ENCODE measurements around the gene MPPED1.

MPPED1 gene

DNA sequence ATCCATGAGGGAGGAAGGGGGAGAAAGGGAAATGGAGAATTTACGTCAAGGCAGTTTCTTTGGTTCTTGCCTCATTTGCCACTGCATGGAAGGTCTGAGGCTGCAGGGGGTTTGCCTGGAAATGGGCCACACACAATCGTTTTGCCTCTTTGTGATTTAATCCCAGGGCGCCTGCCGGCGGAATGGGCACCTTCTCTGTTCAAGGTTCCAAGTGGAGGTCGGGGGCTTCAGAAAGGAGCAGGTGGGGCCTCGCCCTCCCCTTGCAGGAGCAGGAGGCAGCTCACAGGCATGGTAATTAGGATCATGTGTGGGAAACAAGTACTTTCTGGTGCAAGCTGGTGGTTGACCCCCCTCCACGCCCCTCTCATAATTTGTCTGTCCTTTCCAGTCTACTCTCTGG is 29.9 kb downstream of the MPPED1 start:
- H3K27me3 ChIP-seq: peaks cover 0 to 51% of the 10 kb centered on the region in 2 donors
- no peak overlapping the region for H3K27ac ChIP-seq
- TF ChIP-seq, protein P1, sequence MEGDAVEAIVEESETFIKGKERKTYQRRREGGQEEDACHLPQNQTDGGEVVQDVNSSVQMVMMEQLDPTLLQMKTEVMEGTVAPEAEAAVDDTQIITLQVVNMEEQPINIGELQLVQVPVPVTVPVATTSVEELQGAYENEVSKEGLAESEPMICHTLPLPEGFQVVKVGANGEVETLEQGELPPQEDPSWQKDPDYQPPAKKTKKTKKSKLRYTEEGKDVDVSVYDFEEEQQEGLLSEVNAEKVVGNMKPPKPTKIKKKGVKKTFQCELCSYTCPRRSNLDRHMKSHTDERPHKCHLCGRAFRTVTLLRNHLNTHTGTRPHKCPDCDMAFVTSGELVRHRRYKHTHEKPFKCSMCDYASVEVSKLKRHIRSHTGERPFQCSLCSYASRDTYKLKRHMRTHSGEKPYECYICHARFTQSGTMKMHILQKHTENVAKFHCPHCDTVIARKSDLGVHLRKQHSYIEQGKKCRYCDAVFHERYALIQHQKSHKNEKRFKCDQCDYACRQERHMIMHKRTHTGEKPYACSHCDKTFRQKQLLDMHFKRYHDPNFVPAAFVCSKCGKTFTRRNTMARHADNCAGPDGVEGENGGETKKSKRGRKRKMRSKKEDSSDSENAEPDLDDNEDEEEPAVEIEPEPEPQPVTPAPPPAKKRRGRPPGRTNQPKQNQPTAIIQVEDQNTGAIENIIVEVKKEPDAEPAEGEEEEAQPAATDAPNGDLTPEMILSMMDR (IDR thresholded peaks at IDR 0.05): no peak
- no peaks in the 10 kb centered on the region for H3K4me1 ChIP-seq
- H3K9me3 ChIP-seq: no peaks in the 10 kb centered on the region
- H3K36me3 ChIP-seq: no peaks in the 10 kb centered on the region
- H3K4me3 ChIP-seq: no peak overlapping the region
- DNase-seq: no peak
- intact Hi-C loops (cut with DNase I; ENCODE audit: low total_unique reads): loop anchor here (10.0 kb wide), 1 partner anchor 1957 kb away; no protein-coding TSS in a partner anchor

GRCh38 chr22:43442386-43443151 is 30.8 kb downstream of the MPPED1 start:
- Histone ChIP-seq H3K9me3 (no peaks in the 10 kb centered on the region), H3K36me3 (no peaks in the 10 kb centered on the region), H3K27ac (no peak overlapping the region), H3K4me1 (no peaks in the 10 kb centered on the region), H3K4me3 (no peak overlapping the region), H3K27me3 (peaks cover 0 to 45% of the 10 kb centered on the region in 2 donors)
- intact Hi-C loops (cut with DNase I; ENCODE audit: low total_unique reads): loop anchor here (10.0 kb wide), 1 partner anchor 1958 kb away; no protein-coding TSS in a partner anchor
- TF ChIP-seq, protein P1 (IDR thresholded peaks at IDR 0.05): no peak
- DNase-seq: peak in 1 of 2 donors; percentile 47

DNA sequence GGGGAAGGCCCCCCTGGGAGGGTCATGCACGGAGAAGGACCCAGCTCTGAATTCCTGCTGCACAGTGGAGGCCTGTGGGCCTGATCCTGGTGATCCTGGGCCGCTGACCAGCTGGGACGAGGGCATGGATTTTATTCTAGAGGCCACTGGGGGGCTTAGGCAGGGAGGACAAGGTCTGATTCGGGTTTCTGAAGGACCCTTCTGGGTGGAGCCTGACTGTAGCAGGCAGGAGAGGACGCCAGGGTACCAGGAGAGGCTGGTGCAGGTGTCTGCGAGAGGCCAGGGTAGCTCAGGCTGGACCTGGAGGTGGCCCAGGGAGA is 31.3 kb downstream of the MPPED1 start:
- peak in 1 of 2 donors; percentile 52 for DNase-seq
- TF ChIP-seq, protein P1 (IDR thresholded peaks at IDR 0.05): no peak
- no peaks in the 10 kb centered on the region for H3K9me3 ChIP-seq
- intact Hi-C loops (cut with DNase I; ENCODE audit: low total_unique reads): loop anchor here (10.0 kb wide), 1 partner anchor 1958 kb away; no protein-coding TSS in a partner anchor
- H3K4me3 ChIP-seq: no peak overlapping the region
- no peaks in the 10 kb centered on the region for H3K36me3 ChIP-seq
- H3K27me3 ChIP-seq: peaks cover 0 to 40% of the 10 kb centered on the region in 2 donors
- H3K4me1 ChIP-seq: no peaks in the 10 kb centered on the region
- H3K27ac ChIP-seq: no peak overlapping the region

- Histone ChIP-seq H3K27me3 (peaks cover 0 to 46% of the 10 kb centered on the region in 2 donors), H3K4me1 (no peaks in the 10 kb centered on the region), H3K4me3 (no peak overlapping the region), H3K36me3 (no peaks in the 10 kb centered on the region), H3K9me3 (no peaks in the 10 kb centered on the region), H3K27ac (no peak overlapping the region)
- TF ChIP-seq, protein P1 (IDR thresholded peaks at IDR 0.05): no peak
- DNase-seq: no peak
- intact Hi-C loops (cut with DNase I; ENCODE audit: low total_unique reads): loop anchor here (10.0 kb wide), 1 partner anchor 1961 kb away; no protein-coding TSS in a partner anchor
Measured at GRCh38 chr22:43446037-43446803, 34.4 kb downstream of the MPPED1 start.

DNA sequence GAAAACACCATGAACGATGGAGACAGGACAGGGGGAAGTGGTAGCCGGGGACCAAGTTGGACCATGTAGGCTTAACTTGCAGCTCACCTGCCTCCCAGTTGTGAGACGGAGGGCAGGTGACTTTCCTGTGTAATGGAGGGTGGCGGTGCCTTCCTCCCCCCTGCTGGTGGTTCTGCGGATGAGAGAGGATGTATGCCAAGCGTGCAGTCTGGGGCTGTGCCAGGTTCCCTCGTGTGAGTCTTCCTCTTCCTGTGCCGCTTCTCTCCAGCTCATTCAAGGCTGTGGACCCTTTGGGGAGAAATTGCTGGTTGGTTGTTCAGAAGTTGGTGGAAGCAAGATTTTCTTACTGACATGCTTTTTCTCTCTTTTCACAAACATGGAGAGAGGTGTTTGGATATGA is 35.1 kb downstream of the MPPED1 start:
- TF ChIP-seq, protein P1 (IDR thresholded peaks at IDR 0.05): no peak
- no peaks in the 10 kb centered on the region for H3K4me1 ChIP-seq
- H3K36me3 ChIP-seq: no peaks in the 10 kb centered on the region
- peaks cover 0 to 47% of the 10 kb centered on the region in 2 donors for H3K27me3 ChIP-seq
- intact Hi-C loops (cut with DNase I; ENCODE audit: low total_unique reads): loop anchor here (10.0 kb wide), 1 partner anchor 1962 kb away; no protein-coding TSS in a partner anchor
- H3K4me3 ChIP-seq: no peak overlapping the region
- no peak overlapping the region for H3K27ac ChIP-seq
- DNase-seq: no peak
- no peaks in the 10 kb centered on the region for H3K9me3 ChIP-seq
